Spleen (tissue), 11 donors: ENCODE data around the gene ERBB4. TPM values are rescaled to one million over a fixed set of nuclear protein-coding genes. Genes with fewer than 3 reads are reported as not detected.

ENCODE experiments used
- DNase-seq: peaks from one replicate; pipeline ENCODE4 v3.0.0-alpha.2; 2020
- H3K27ac ChIP-seq, 8 donors: fragments of 200-600 bp; sonication (generic) in 7 of 8; 1 replicate in 4 of 8; 2 replicates in 4 of 8; pipeline versions ENCODE4 v1.5.0 to v1.8.0; 2016 to 2021; ENCODE audit warnings: inconsistent platforms in 4 of 8, mild to moderate bottlenecking in 4 of 8, moderate library complexity in 1 of 8
- H3K27me3 ChIP-seq, 7 donors: fragments of 200-600 bp; sonication (generic) in 6 of 7; replicated peaks in 1 of 7; 1 replicate in 4 of 7; 2 replicates in 3 of 7; pipeline versions ENCODE4 v1.5.0 to v1.8.0; 2016 to 2021; ENCODE audit warnings: inconsistent platforms in 3 of 7, mild to moderate bottlenecking in 1 of 7
- H3K36me3 ChIP-seq, 6 donors: fragments of 200-600 bp; sonication (generic) in 5 of 6; 1 replicate in 4 of 6; 2 replicates in 2 of 6; pipeline versions ENCODE4 v1.5.0 to v1.8.0; 2016 to 2021; ENCODE audit warnings: inconsistent platforms in 2 of 6
- H3K4me1 ChIP-seq, 6 donors: fragments of 200-600 bp; sonication (generic) in 5 of 6; 1 replicate in 3 of 6; 2 replicates in 3 of 6; pipeline versions ENCODE4 v1.5.0 to v1.8.0; 2016 to 2021; ENCODE audit warnings: inconsistent platforms in 3 of 6
- H3K4me3 ChIP-seq, 8 donors: fragments of 200-600 bp; sonication (generic) in 7 of 8; 1 replicate in 4 of 8; 2 replicates in 4 of 8; pipeline versions ENCODE4 v1.5.0 to v1.8.0; 2016 to 2021; ENCODE audit warnings: inconsistent platforms in 4 of 8, mild to moderate bottlenecking in 4 of 8, moderate library complexity in 2 of 8
- H3K9me3 ChIP-seq, 8 donors: fragments of 200-600 bp; sonication (generic) in 7 of 8; 1 replicate in 4 of 8; 2 replicates in 4 of 8; pipeline versions ENCODE4 v1.5.0 to v1.8.0; 2016 to 2021; ENCODE audit warnings: inconsistent platforms in 4 of 8
- POLR2A ChIP-seq, 3 donors: fragments of 450-650 bp; IDR thresholded peaks; one replicate each; pipeline ENCODE4 v1.5.1; 2017; ENCODE audit warnings: antibody characterized with exemption in 3 of 3, mild to moderate bottlenecking in 1 of 3
- POLR2AphosphoS5 ChIP-seq, 3 donors: sonication (generic); formaldehyde crosslinking; IDR thresholded peaks; one replicate each; pipeline ENCODE4 v1.5.1; 2017; ENCODE audit warnings: antibody characterized with exemption in 3 of 3
- WGBS, 5 donors: extraction: QIAGEN DNeasy Blood & Tissue Kit in 3 of 5; methylation state at CpG; one replicate each; pipeline versions ENCODE4 v1.1.5 to v1.1.7; 2013 to 2018; 5-methylcytosine and 5-hydroxymethylcytosine counted together
- intact Hi-C: fragments of 100-400 bp; cut with DNase I; formaldehyde crosslinking; loops from one replicate; pipeline ENCODE4 v1.15.0; 2023; ENCODE audit warnings: low total_unique reads
- polyA plus RNA-seq, 3 donors: library from polyadenylated mRNA; stranded (reverse); fragments of 200-250 nt; gene quantifications; one replicate each; pipeline ENCODE4 v1.2.1, GENCODE V29; 2013
- total RNA-seq, 7 donors: library from RNA; depleted of rRNA in 3 of 7; stranded (reverse); fragments of >200 nt in 3 of 7; fragmentation: NEBNext Ultra II Directional in 4 of 7; extraction: Animal tissue kit (Norgen Biotek cat#: 25700) in 4 of 7; gene quantifications; one replicate each; pipeline versions ENCODE4 v1.1.0 to v1.2.1, GENCODE V29; 2016 to 2021
- TF ChIP-seq, protein P1 (sequence below), 11 experiments: fragments of 200-600 bp in 7 of 11; fragments of 450-650 bp in 4 of 11; sonication (generic) in 4 of 11; IDR thresholded peaks in 8 of 11; conservative IDR thresholded peaks in 3 of 11; 1 replicate in 7 of 11; 2 replicates in 4 of 11; pipeline versions ENCODE4 v1.4.0 to v1.8.0; 2016 to 2021; ENCODE audit warnings: antibody characterized with exemption in 11 of 11, inconsistent platforms in 4 of 11, mild to moderate bottlenecking in 1 of 11
- donor health status: healthy with polysubstance abuse.
- donor health status: DM: no; HTN: no; CAD: no; lungs with moderate emphysema.
- donor health status: DM: no; HTN: no; CAD: no.
- donor health status: Bipolar disorder and iron deficiency.
- donor health status: healthy.
- donor health status: DM: no; HTN: no; CAD: no.
- donor health status: DM: yes; HTN: yes; CAD: no.

ERBB4 gene
- total and polyA plus RNA-seq, 10 donors, result under 0.01 to 1.4 (median 0.35) TPM

DNA sequence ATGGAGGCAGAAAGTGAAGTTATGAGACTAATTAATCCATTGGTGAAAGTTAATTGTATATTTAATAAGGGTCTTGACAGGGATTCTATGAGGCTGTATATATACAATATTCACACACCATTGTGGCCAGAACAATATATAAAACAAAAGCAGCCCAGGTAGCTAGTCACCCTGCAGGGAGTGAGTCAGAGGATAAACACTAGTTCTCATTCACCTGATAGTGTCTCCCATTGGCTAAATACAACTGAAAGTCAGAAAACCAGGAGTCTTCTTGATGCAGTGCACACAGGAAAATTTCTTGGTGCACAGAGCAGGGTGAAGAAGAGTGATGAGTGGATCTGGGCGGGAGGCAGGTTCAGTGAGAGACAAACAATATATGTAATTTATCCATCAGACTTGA lies 465.2 kb downstream of the ERBB4 start:
- Histone ChIP-seq H3K9me3 (no peaks in the 10 kb centered on the region), H3K4me3 (no peak overlapping the region), H3K36me3 (no peaks in the 10 kb centered on the region), H3K4me1 (no peaks in the 10 kb centered on the region), H3K27ac (no peak overlapping the region), H3K27me3 (no peaks in the 10 kb centered on the region)
- TF ChIP-seq POLR2AphosphoS5 (IDR thresholded peaks at IDR 0.05) (no peak), POLR2A (IDR thresholded peaks at IDR 0.05) (no peak)
- TF ChIP-seq, protein P1, sequence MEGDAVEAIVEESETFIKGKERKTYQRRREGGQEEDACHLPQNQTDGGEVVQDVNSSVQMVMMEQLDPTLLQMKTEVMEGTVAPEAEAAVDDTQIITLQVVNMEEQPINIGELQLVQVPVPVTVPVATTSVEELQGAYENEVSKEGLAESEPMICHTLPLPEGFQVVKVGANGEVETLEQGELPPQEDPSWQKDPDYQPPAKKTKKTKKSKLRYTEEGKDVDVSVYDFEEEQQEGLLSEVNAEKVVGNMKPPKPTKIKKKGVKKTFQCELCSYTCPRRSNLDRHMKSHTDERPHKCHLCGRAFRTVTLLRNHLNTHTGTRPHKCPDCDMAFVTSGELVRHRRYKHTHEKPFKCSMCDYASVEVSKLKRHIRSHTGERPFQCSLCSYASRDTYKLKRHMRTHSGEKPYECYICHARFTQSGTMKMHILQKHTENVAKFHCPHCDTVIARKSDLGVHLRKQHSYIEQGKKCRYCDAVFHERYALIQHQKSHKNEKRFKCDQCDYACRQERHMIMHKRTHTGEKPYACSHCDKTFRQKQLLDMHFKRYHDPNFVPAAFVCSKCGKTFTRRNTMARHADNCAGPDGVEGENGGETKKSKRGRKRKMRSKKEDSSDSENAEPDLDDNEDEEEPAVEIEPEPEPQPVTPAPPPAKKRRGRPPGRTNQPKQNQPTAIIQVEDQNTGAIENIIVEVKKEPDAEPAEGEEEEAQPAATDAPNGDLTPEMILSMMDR (IDR thresholded peaks at IDR 0.05 in 8 of 11, conservative IDR thresholded peaks at IDR 0.05 in 3 of 11), result no peak
- intact Hi-C loops, result no loop called here
- 64 to 86% (median 82%) methylated on average over 1 of the region's 1 CpG for WGBS, 5 donors
- DNase-seq, result no peak

DNA sequence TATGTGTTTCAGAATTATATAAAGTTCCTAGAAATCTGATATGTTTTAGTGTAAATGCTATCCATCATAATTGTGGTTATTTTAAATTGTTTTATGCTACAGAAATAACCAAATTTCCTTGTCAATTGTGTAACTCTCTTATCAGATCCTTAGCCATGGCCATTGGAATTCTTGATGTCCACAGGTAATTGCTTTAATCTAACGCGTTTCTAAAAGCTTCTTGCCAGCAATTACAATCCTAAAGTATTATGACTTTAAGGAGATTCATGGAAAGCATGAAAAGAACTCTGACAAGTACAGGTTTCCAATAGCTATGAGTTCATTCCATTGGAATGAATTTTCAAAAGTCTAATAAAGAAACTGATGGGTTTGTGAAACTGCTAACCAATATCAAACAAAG lies 472.1 kb downstream of the ERBB4 start:
- TF ChIP-seq, protein P1 (IDR thresholded peaks at IDR 0.05 in 8 of 11, conservative IDR thresholded peaks at IDR 0.05 in 3 of 11), result no peak
- TF ChIP-seq POLR2A (IDR thresholded peaks at IDR 0.05), result no peak
- TF ChIP-seq POLR2AphosphoS5 (IDR thresholded peaks at IDR 0.05), result no peak
- no peaks in the 10 kb centered on the region for H3K9me3 ChIP-seq
- no peaks in the 10 kb centered on the region for H3K4me1 ChIP-seq
- no peak overlapping the region for H3K4me3 ChIP-seq
- no peak overlapping the region for H3K27ac ChIP-seq
- intact Hi-C loops, result no loop called here
- H3K27me3 ChIP-seq, result no peaks in the 10 kb centered on the region
- 77 to 89% (median 85%) methylated on average over 2 of the region's 2 CpGs for WGBS, 5 donors
- H3K36me3 ChIP-seq, result no peaks in the 10 kb centered on the region
- no peak for DNase-seq

DNA sequence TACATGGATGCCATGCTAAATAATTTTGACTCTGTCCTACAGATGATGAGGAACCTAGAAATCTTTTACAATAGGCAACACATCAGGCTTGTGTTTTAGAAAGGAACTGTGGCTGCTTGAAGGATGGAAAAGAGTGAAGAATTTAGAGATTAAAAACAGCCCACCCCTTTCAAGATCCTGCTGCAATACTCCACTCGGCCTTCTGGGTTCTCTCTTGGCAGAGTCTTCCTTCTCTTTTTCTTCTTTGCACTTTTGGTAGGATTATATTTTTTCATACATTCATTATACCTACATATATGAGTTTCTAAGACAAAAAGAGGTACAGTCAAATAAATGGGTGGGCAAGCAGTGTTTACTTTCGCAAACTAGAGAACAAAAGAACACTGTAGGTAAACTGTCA lies 474.3 kb downstream of the ERBB4 start:
- H3K27ac ChIP-seq, result no peak overlapping the region
- H3K9me3 ChIP-seq, result peaks cover 0 to 10% (median 2%) of the 10 kb centered on the region in 8 donors
- H3K27me3 ChIP-seq, result no peaks in the 10 kb centered on the region
- intact Hi-C loops, result no loop called here
- no peaks in the 10 kb centered on the region for H3K36me3 ChIP-seq
- no peak overlapping the region for H3K4me3 ChIP-seq
- TF ChIP-seq POLR2A (IDR thresholded peaks at IDR 0.05) (no peak), POLR2AphosphoS5 (IDR thresholded peaks at IDR 0.05) (no peak)
- TF ChIP-seq, protein P1 (IDR thresholded peaks at IDR 0.05 in 8 of 11, conservative IDR thresholded peaks at IDR 0.05 in 3 of 11), result no peak
- no peaks in the 10 kb centered on the region for H3K4me1 ChIP-seq
- 70 to 86% (median 74%) methylated on average over 2 of the region's 2 CpGs for WGBS, 5 donors
- no peak for DNase-seq

DNA sequence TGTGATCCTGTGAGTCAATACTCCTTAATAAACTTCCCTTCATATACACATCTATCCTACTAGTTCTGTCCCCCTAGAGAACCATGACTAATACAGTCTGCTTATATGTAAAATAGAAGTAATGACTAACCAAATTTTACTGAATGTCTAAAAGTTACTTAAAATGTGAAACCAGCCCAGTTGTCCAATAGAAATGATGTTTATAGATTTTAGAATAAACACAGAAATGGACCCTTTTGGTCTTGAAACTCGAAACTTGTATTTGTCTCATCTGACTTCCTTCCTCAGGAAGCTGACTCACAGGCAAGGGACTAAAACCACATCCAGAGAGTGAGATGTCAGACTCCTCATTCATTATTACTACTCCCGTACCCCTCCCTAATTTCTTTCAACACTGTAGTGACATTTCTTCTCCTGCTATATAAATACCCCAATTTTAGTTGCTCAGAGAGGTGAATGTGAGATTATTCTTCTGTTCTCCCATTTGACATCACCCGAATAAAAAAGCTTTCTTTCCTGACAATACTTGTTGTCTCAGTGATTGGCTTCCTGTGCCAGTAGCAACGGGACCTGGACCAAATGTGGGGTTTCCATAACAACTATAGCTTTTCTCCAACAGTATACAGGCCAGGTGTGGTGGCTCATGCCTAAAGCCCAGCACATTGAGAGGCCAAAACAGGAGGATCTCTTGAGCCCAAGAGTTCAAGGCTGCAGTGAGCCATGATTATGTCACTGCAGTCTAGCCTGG lies 486.0 kb downstream of the ERBB4 start:
- Histone ChIP-seq H3K27ac (no peak overlapping the region), H3K27me3 (no peaks in the 10 kb centered on the region), H3K36me3 (no peaks in the 10 kb centered on the region), H3K9me3 (peaks cover 0 to 54% (median 35%) of the 10 kb centered on the region in 8 donors), H3K4me1 (no peaks in the 10 kb centered on the region), H3K4me3 (no peak overlapping the region)
- no peak for TF ChIP-seq POLR2A (IDR thresholded peaks at IDR 0.05)
- TF ChIP-seq, protein P1 (IDR thresholded peaks at IDR 0.05 in 8 of 11, conservative IDR thresholded peaks at IDR 0.05 in 3 of 11), result no peak
- TF ChIP-seq POLR2AphosphoS5 (IDR thresholded peaks at IDR 0.05), result no peak
- intact Hi-C loops, result no loop called here
- DNase-seq, result no peak
- 37 to 47% (median 40%) methylated on average over 4 of the region's 4 CpGs for WGBS, 5 donors
